HG02981 (cell line): Measurements from ENCODE around the gene HS3ST6.
"Not testable (repeated sequence)": the region's sequence is repeated elsewhere in the genome, so short reads cannot be mapped to it uniquely, and the experiment has no call there.

Experiments
- ATAC-seq: cut with Tn5 transposase; IDR thresholded peaks from one replicate; pipeline ENCODE4 v1.9.1; 2021; ENCODE audit warnings: mild to moderate bottlenecking, moderate library complexity; ENCODE audit not compliant: unreplicated experiment

Gene HS3ST6

DNA sequence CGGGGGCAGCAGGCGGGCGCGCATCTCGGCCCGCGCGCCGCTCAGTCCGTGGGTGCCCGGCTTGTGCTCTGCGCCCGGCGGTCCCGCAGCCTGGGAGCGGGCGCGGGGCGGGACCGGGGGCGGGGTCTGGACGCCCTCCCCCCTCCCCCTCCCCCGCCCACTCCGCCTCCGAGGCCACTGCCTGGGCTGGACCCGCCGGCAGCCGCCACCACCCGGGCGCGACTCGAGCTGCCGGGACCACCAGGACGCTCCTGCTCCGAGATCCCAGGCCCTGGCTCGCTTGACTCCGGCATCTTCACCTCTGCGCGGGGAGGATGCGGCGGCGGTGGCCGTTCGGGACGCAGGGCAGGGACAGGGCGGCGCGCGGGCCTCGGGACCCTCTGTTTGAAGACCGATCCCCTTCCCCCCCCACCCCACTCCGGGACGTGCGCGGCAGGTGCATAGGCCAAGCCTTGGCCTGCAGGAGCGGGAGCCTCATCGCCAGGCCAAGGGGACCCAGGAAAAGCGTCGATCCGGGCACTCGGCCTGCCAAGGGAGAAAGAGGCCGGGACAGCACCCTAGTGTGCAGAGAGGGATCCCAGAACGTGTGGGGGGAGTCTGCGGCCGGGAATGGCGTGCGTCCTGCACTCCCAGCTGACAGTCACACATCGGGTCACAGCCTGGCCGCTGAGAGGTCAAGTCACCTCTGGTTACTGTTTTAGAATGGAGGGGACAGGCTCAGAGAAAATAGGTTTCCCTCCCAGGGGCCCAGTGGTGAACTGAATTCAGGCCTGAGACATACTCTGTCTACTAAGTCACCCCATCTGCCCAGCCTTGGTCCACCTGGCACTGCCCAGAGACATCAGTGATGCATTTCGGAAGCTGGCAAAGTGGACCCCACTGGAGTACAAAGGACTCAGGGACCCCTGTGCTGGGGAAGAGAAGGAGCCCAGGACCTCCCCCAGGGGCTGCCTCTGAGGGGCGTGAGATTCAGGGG, at the start of gene HS3ST6:
Gene HS3ST6, minus strand, starts transcription at position 65 of the 976 bp plus-strand sequence. CDS start 92 bp downstream, outside the sequence.
- no peak for ATAC-seq

DNA sequence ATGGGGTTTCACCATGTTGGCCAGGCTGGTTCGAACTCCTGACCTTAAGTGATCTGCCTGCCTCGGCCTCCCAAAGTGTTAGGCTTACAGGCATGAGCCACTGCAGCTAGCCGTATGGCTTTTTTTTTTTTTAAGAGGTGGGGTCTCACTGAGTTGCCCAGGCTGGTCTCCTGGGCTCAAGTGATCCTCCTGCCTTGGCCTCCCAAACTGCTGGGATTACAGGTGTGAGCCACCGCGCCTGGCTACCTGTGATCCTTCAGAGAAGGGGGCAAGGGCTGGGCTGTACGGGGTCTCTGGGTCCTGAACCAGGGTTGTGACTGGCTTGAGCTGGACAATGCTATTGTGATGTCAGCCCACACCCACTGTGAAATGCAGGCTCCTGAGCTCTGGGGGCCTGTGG, 48.2 kb upstream of the HS3ST6 start, which contains the start of gene RNF151:
Gene RNF151, plus strand, starts transcription at position 397 of the 400 bp plus-strand sequence. CDS start 26 bp downstream, outside the sequence.
- ATAC-seq, result no peak

DNA sequence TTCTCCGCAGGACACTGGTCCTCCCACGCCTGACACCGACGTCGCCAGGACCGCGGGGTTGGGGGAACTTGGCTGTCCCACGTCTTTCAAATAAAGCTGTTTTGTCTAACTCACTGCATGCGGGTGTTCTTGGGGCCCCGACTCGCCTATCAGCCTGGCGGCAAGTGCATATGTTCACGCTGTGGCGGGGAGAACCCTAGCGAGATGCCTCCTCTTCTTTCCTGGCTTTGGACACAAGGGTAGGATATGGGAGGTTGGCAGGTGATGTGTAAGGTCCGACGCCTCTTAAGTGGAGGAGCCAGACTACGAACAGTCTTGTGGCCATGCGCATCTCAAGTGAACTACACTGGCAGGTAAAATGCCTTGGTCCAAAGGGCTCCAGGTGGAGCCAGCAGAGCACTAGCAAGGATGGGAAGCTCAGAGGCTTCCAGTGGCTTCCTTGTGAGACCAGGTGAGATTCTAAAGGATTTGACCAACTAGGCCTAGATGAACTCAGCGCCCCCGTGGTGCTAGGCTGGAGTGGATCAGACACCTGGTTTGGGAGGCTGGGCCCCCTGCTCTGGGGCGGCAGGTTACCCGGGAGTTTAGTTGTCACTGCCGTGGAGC, 47.3 kb upstream of the HS3ST6 start:
- ATAC-seq, result no peak

DNA sequence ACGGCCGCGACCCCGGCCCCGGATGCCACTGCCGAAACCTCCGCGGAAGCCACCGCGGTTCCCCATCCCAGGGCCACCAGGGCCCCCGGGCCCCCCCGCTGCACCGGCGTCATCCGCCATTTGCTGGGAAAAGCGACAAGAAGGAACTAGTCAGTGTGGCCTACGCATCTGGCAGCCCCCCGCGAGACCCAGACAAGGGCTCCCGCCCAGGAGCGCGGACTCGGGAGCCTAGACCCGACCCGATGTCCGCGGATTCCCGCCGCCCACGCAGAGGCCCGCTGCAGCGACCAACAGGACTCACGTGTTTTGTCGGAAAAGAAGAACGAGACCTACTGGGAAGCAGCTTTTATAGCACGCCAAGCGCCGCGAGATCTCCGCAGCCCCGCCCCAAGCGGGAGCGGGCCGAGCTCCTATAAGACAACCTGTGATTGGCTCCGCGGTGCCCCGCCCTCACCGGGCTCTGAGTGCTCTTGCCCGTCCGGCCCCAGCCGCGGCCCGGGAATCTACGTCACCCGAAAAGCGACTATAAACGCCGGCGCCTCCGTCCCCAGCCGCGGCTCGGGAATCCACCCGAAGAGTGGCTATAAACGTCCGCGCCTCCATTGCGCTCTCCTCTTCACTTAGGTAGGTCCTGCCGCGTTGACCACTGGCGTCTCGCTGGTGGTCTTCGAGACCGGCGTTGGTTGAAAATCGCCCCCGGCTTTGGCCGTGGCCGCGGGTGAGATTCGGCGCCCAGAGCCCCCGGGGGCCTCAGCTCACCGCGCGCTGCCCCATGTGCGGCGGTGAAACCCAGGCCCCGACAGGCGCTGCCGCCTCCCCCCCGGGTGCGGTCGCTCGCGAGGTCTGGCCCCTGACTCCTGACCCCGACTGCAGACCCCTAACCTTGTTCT, 46.5 kb upstream of the HS3ST6 start, which contains the start of gene RPS2:
Gene RPS2, minus strand, starts transcription at position 321 of the 890 bp plus-strand sequence. Its CDS starts 201 bp downstream, at position 120.
- peak; percentile 86 for ATAC-seq

DNA sequence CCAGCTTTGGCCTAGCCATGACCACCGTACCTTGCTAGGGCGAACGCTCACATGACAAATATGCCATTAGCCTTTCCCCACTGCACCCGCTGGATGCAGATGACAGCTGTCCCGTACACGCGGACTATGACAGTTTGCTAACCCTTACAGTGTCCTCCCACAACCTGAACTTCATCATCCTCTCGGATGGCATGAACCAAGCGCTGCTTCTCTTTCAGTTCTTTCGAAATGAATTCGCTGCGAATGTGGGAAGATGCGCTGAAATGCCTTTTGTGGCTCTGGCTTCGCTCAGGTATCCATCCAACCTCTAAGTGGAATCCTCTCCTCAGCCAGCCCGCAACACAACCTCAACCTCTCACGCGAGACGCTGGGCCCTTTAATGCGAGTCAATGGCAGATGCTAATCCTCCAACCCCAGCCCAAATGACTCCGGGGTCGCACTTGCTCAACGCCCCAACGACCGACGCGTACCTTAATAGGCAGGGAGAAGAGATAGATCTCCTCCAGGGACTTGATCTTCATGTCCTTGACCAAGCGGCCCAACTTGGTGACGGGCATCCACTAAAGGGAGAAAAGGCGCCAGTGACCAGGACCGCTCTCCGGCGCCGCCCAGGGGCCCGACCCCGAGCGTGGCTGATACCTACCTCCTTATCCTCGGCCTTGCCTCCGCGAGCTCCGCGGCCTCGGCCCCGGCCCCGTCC, 45.7 kb upstream of the HS3ST6 start:
- no peak for ATAC-seq

DNA sequence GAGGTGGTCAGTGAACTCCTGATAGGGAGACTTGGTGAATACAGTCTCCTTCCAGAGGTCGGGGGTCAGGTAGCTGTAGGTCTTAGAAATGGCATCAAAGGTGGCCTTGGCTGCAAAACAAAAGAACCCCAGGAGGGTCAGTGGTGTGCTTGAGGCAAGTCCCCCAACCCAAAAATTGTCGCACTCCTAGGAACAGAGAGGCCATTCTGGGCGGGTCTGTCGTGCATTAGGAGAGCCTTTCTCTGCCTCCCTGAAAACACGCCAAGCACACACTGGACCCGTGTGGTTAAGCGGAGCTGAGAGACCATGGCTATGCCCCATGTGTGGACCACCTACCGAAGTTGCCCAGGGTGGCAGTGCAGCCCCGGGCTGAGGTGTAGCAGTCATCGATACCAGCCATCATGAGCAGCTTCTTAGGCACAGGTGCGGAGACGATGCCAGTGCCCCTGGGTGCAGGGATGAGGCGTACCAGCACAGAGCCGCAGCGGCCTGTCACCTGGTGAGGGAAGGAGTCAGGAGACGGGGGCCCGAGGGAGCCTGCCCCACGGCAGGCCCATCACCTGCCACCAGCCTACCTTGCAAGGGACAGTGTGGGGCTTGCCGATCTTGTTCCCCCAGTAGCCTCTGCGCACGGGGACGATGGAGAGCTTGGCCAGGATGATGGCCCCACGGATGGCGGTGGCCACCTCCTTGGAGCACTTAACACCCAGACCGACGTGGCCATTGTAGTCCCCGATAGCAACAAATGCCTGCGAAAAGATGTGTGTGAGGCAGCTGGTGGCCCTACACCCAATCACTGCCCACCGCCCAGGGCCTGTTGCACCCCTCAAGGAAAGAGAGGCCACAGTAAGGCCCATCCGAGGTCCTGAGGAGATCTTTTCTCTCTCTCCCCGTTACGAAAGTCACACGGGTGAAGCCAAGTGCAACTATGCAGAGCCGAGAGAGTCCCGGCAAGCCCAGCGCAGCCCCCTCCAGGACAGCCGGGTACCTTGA, 44.2 kb upstream of the HS3ST6 start:
- not testable (repeated sequence) for ATAC-seq

DNA sequence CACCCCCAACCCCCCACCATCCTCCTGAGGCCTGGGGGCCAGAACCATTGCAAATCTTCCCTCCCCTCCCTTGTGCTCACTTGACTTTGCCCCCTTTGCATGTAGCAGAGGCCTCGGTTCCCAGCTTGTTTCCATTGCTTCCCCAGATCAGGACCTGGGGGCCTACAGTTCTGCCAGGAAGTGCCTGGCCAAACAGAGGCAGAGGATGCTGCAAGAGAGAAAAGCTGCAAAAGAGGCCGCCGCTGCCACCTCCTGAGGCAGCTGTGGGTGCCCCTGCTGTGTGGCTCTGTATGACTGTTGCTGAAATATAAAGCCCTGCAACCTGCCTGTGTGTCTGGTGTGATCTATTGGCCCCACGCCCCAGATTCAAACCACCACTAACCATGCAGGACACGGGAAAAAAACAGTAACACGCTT, 43.4 kb upstream of the HS3ST6 start:
- no peak for ATAC-seq

DNA sequence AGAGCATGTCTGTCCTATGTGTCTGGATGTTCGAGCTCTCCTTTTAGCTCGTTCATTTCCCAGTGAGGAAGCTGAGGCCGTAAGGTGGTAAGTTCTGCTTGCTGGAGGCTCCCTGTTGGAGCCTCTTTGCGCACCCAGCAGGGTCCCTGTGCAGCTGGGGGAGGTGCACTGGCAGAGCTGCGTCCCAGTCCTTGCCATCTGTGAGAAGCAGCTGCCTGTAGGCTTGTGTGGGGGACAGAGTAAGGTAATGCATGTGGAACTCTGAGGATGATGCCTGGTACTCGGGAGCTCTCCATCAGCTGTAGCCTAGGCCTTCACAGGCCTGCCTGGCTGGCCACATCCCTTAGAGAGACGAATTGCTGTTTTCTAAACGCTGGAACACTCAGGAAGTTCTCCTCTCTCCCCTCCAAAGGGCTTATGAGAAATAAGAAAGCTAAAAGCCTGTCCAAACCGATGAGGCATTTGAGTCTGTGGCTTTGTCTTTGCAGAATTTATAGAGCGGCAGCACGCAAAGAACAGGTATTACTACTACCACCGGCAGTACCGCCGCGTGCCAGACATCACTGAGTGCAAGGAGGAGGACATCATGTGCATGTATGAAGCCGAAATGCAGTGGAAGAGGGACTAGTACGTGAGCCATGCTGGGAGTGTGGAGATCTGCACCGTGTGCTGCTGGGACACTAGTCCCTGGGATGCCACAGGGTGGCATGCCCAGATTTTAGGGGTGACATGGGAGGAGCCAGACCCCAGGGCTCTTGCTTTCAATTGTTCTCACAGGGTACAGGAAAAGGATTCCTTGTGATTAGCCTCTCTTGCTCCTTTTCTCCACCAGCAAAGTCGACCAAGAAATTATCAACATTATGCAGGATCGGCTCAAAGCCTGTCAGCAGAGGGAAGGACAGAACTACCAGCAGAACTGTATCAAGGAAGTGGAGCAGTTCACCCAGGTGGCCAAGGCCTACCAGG, 42.7 kb upstream of the HS3ST6 start:
- no peak for ATAC-seq

DNA sequence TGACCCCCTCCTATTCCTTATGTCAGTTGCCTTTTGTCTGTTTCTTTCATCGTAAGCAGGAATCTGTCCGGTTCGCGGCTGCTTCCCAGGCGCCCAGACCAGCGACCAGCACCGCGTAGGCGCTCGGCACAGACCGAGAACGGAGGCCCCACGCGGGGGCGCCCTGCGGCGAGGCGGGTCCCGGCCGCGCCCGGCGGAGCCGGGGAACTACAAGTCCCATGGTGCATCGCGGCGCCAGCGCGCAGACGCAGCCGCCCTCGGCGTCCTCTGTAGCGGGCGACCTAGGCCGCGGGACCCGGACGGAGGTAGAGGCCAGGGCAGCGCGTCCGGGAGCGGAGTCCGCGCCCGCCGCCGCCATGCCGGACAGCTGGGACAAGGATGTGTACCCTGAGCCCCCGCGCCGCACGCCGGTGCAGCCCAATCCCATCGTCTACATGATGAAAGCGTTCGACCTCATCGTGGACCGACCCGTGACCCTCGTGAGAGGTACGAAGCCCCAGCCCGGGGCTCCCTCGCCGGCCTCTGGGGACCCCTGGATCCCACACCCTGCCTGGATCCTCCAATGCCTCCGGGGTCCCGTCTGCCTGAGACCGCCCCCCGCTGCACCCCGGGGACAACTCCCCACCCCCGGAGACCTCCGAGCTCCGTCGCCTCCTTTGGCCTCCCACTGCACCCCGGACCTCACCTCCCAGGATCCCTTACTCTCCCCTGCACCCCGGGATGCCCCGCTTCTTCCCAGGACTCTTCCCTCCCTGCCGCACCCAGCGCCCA, 41.2 kb upstream of the HS3ST6 start, which contains the start of gene NDUFB10:
Gene NDUFB10, plus strand, starts transcription at position 270 of the 771 bp plus-strand sequence. Its CDS starts 87 bp downstream, at position 357.
- ATAC-seq, result peak; percentile 79

DNA sequence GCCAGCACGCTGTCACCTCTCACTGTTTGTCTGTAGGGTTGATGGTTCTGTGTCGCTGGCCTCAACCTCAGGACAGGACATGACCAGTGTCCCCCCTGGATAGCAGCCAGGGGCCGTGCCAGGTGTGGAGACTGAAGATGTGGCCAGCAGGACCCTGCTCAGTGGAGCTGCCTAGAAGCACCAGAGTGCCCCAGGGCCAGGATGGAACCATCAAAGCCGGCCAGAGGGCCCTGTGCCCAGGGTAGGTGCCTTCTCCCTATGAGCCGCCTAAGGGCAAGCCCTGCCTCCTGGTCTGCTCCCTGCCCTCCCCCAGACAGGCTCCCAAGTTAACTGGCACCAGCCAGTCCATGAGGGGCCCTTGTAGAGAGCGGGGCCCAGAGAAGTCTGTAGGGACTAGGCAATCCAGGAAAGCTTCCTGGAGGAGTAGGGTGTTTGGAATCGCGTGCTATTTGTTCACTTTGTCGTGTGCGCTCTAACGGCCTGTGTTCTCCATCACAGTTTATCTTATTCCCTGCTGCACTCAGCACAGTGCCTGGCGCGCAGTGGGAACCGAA, 40.6 kb upstream of the HS3ST6 start:
- peak; percentile 5 for ATAC-seq

DNA sequence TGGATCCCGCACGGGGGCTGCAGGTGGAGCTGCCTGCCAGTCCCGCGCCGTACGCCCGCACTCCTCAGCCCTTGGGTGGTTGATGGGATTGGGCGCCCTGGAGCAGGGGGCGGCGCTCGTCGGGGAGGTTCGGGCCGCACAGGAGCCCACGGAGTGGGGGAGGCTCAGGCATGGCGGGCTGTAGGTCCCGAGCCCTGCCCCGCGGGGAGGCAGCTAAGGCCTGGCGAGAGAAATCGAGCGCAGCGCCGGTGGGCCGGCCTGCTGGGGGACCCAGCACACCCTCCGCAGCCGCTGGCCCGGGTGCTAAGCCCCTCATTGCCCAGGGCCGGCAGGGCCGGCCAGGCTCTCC, 39.9 kb upstream of the HS3ST6 start:
- not testable (repeated sequence) for ATAC-seq

DNA sequence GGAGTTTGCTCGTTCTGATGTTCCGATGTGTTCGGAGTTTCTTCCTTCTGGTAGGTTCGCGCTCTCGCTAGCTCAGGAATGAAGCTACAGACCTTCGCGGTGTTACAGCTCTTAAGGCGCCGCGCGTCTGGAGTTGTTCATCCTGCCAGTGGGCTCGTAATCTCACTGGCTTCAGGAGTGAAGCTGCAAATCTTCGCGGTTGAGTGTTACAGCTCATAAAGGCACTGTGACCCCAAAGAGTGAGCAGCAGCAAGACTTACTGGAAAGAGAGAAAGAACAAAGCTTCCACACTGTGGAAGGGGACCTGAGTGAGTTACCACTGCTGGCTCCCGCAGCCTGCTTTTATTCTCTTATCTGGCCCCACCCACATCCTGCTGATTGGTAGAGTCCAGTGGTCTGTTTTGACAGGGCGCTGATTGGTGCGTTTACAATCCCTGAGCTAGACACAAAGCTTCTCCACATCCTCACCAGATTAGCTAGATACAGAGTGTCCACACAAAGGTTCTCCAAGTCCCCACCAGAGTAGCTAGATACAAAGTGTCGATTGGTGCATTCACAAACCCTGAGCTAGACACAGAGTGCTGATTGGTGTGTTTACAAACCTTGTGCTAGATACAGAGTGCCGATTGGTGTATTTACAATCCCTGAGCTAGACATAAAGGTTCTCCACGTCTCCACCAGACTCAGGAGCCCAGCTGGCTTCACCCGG, 39.4 kb upstream of the HS3ST6 start:
- not testable (repeated sequence) for ATAC-seq

DNA sequence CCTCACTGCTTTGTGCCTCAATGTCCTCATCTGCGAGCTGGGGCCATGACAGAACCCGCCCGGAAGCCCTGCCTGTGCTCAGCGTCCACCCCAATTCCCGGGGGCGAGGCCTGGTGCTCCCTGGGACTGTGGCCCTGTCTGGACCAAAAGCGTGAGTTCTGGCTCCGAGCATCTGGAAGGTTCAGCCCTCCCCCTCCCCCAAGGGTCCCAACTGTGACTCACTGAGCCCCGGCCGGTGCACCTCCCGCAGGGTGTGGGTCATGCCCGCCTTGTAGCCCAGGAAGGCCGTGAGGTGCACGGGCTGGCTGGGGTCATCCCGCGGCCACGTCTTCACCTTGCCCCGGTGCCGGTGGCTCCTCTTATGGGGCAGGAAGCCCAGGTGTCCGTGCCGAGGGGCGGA, 35.5 kb upstream of the HS3ST6 start:
- no peak for ATAC-seq

DNA sequence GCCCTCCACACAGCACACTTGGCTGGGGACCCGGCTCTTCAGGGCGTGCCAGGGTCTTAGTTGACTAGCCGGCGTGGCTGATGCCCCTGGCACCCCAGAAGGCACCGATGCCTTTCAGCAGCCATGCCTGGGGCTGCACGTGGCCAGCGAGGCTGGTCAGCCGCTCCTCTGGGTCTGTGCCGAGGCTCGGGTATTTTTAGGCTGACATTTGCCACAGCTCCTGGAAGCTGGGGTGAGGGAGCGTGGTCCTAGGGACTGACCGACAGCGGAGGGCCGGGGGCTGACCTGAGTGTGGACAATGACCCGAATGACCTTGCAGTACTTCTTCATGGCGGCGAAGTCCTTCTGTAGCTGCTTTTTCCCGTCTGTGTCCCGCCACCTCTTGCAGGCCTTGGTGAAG, 32.3 kb upstream of the HS3ST6 start:
- no peak for ATAC-seq

DNA sequence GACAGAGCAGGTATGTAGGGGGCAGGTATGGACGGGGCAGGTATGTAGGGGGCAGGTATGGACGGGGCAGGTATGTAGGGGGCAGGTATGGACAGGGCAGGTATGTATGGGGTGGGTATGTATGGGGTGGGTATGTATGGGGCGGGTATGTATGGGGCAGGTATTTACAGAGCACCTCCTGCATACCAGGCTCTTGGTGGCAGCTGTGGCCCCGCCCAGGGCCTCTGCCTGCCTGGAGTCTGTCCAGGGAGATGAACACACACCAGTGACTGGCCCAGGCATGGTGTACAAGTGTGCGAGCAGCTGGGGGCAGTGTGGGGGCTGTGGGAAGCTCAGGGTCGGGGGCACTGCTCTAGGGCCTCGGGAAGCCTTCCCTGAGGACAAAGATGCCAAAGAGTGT, 31.8 kb upstream of the HS3ST6 start:
- ATAC-seq, result no peak

DNA sequence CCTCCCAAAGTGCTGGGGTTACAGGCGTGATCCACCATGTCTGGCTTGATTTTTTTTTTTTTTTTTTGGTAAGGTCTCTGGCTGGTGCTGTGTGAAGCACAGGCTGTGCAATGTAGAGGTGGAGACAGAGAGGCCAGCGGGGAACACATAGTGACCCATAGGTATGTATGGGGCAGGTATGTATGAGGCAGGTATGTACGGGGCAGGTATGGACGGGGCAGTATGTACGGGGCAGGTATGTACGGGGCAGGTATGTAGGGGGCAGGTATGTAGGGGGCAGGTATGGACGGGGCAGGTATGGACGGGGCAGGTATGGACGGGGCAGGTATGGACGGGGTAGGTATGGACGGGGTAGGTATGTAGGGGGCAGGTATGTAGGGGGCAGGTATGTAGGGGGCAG, 31.3 kb upstream of the HS3ST6 start:
- ATAC-seq, result no peak
